GM21737 (cell line): ENCODE results near the gene TBCD.
"Not testable (repeated sequence)": the region's sequence is repeated elsewhere in the genome, so short reads cannot be mapped to it uniquely, and the experiment has no call there.

Experiments
- ATAC-seq: cut with Tn5 transposase; IDR thresholded peaks from one replicate; pipeline ENCODE4 v1.9.1; 2021; ENCODE audit warnings: mild to moderate bottlenecking, moderate library complexity; ENCODE audit not compliant: unreplicated experiment

Gene TBCD

GRCh38 chr17:82726427-82726826 lies 25.4 kb upstream of the TBCD start:
- ATAC-seq = no peak

- no peak for ATAC-seq
These were observed 22.2 kb upstream of the TBCD start for GRCh38 chr17:82729479-82730260.

GRCh38 chr17:82732118-82732743 lies 19.6 kb upstream of the TBCD start:
- no peak for ATAC-seq

- ATAC-seq = no peak
These were observed 16.6 kb upstream of the TBCD start, which contains the start of gene FN3K for GRCh38 chr17:82734987-82735866. Gene FN3K, plus strand, starts transcription at chr17:82735615. Its CDS starts 22 bp downstream, at chr17:82735637.

GRCh38 chr17:82736511-82737185 lies 15.2 kb upstream of the TBCD start:
- no peak for ATAC-seq

- no peak for ATAC-seq
These were observed 13.6 kb upstream of the TBCD start for GRCh38 chr17:82737967-82738877.

GRCh38 chr17:82740906-82741759 lies 10.7 kb upstream of the TBCD start:
- ATAC-seq = no peak

- no peak for ATAC-seq
These were observed 8.3 kb upstream of the TBCD start for GRCh38 chr17:82743344-82744219.

GRCh38 chr17:82744736-82745135 lies 7.1 kb upstream of the TBCD start:
- ATAC-seq = not testable (repeated sequence)

- ATAC-seq = no peak
These were observed 6.3 kb upstream of the TBCD start for GRCh38 chr17:82745524-82745923.

GRCh38 chr17:82748756-82749155 lies 3.1 kb upstream of the TBCD start:
- no peak for ATAC-seq

GRCh38 chr17:82750241-82750908 lies 1.5 kb upstream of the TBCD start:
- ATAC-seq = no peak

GRCh38 chr17:82751171-82751570 lies 694 bp upstream of the TBCD start:
- peak; percentile 24 for ATAC-seq

GRCh38 chr17:82752371-82753200 lies 721 bp downstream of the TBCD start:
- ATAC-seq = peak; percentile 25

- no peak for ATAC-seq
These were observed 1.3 kb downstream of the TBCD start for GRCh38 chr17:82753201-82753464.

GRCh38 chr17:82754297-82755208 lies 2.7 kb downstream of the TBCD start:
- no peak for ATAC-seq
